ENCODE measurements around the gene GPR84.

GPR84 gene

DNA sequence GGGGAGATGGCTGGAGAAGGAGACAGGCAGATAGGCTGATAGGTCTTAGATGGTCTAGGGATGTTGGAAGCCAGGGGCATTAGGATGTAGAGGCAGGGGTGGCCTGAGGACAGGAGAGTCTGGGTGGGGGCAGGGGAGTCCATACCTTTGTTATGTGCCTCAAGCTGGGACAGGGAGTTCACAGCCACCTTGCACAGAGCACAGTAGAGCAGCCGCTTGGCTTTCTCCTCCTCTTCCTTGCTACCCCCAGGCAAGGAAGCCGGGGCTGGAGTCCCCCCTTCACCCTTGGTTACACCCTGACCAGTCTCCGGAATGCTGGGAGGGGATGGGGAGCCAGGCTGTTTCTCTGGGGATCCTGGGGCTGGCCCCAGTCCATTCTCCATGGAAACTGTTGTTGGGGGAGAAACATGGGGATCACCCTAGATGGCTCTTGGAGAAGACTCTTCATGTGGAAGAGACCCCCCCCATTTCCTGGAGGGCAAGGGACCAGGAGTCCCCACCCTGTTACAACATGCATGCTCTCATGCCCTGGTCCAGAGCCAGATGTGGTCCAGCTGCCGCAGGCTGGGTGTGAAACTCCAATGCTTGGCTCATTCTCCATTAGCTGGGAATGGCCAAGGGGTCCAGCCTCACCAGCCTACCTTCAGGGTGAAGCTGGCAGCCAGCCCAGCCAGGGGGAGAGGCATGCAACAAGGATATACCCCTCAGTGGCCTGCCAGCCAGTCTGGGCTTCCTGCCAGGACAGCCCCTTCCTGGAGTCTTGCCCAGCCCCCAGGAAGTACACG is 7.2 kb upstream of the GPR84 start:
- no peak overlapping the region for H3K4me3 ChIP-seq (ENCODE audit: low read length)
- no peaks in the 10 kb centered on the region for H3K27me3 ChIP-seq (ENCODE audit: control insufficient read depth, low read length)
- no peak overlapping the region for H3K27ac ChIP-seq (ENCODE audit: low read depth, low read length)
- TF ChIP-seq EZH2phosphoT487 (IDR thresholded peaks at IDR 0.05; ENCODE audit: borderline replicate concordance, low read length) = no peak
- TF ChIP-seq, protein P1, sequence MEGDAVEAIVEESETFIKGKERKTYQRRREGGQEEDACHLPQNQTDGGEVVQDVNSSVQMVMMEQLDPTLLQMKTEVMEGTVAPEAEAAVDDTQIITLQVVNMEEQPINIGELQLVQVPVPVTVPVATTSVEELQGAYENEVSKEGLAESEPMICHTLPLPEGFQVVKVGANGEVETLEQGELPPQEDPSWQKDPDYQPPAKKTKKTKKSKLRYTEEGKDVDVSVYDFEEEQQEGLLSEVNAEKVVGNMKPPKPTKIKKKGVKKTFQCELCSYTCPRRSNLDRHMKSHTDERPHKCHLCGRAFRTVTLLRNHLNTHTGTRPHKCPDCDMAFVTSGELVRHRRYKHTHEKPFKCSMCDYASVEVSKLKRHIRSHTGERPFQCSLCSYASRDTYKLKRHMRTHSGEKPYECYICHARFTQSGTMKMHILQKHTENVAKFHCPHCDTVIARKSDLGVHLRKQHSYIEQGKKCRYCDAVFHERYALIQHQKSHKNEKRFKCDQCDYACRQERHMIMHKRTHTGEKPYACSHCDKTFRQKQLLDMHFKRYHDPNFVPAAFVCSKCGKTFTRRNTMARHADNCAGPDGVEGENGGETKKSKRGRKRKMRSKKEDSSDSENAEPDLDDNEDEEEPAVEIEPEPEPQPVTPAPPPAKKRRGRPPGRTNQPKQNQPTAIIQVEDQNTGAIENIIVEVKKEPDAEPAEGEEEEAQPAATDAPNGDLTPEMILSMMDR (IDR thresholded peaks at IDR 0.05; ENCODE audit: low read depth, low read length, poor library complexity, severe bottlenecking) = no peak
- H3K9me2 ChIP-seq (replicated peaks; ENCODE audit: control insufficient read depth, low read length) = no peaks in the 10 kb centered on the region
- H3F3A ChIP-seq (ENCODE audit: control insufficient read depth, insufficient read depth) = peaks cover 3% of the 10 kb centered on the region; the same call in 1 of the 2 replicates
- H3K36me3 ChIP-seq (ENCODE audit: control insufficient read depth, low read length) = no peaks in the 10 kb centered on the region
- peaks cover 27% of the 10 kb centered on the region for H3K4me1 ChIP-seq (ENCODE audit: control insufficient read depth, low read length)
- H4K20me1 ChIP-seq (ENCODE audit: control insufficient read depth, insufficient read depth, low read depth, low read length) = no peaks in the 10 kb centered on the region
- H3K4me2 ChIP-seq (ENCODE audit: low read length) = peak overlapping the region; percentile 4
- H3K79me2 ChIP-seq (ENCODE audit: control insufficient read depth, low read length) = no peaks in the 10 kb centered on the region
- no peaks in the 10 kb centered on the region for H3K9me3 ChIP-seq (ENCODE audit: control insufficient read depth, insufficient read depth, low read length)

DNA sequence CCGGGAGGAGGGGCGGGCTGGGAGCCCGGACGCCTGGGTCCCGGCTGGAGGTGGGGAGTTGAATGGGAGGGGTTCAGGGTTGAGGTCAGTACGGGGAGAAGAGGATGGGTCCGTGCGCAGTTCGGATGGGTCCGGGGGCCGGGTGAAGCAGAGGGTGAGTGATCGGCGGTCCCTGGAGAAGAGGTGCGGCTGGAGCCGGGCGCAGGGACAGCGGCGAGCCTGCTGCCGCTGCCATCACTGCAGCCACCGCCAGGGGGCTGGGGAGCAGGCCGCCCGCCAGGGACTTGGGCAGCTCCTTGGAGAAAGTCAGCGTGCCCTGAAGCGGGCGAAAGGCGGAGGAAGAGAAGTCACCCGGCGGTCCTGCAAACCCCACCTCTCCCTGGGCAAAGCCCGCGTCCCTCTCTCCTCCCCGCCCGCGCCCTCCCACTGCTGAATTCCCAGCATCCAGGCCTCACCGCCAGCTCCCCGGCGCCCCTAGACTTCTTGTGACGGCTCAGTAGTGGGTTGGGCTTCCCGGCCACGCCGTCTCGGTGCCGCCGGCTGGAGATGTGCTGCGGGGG is 6.0 kb upstream of the GPR84 start:
- H4K20me1 ChIP-seq (ENCODE audit: control insufficient read depth, insufficient read depth, low read depth, low read length) = no peaks in the 10 kb centered on the region
- H3K4me3 ChIP-seq (ENCODE audit: low read length) = no peak overlapping the region
- H3K27me3 ChIP-seq (ENCODE audit: control insufficient read depth, low read length) = no peaks in the 10 kb centered on the region
- no peaks in the 10 kb centered on the region for H3K9me2 ChIP-seq (replicated peaks; ENCODE audit: control insufficient read depth, low read length)
- H3K4me2 ChIP-seq (ENCODE audit: low read length) = no peak overlapping the region
- H3K79me2 ChIP-seq (ENCODE audit: control insufficient read depth, low read length) = no peaks in the 10 kb centered on the region
- peaks cover 27% of the 10 kb centered on the region for H3K4me1 ChIP-seq (ENCODE audit: control insufficient read depth, low read length)
- H3K27ac ChIP-seq (ENCODE audit: low read depth, low read length) = no peak overlapping the region
- no peak for TF ChIP-seq EZH2phosphoT487 (IDR thresholded peaks at IDR 0.05; ENCODE audit: borderline replicate concordance, low read length)
- TF ChIP-seq, protein P1 (IDR thresholded peaks at IDR 0.05; ENCODE audit: low read depth, low read length, poor library complexity, severe bottlenecking) = no peak
- no peaks in the 10 kb centered on the region for H3K9me3 ChIP-seq (ENCODE audit: control insufficient read depth, insufficient read depth, low read length)
- H3K36me3 ChIP-seq (ENCODE audit: control insufficient read depth, low read length) = no peaks in the 10 kb centered on the region
- H3F3A ChIP-seq (ENCODE audit: control insufficient read depth, insufficient read depth) = peaks cover 3% of the 10 kb centered on the region; the same call in 1 of the 2 replicates

DNA sequence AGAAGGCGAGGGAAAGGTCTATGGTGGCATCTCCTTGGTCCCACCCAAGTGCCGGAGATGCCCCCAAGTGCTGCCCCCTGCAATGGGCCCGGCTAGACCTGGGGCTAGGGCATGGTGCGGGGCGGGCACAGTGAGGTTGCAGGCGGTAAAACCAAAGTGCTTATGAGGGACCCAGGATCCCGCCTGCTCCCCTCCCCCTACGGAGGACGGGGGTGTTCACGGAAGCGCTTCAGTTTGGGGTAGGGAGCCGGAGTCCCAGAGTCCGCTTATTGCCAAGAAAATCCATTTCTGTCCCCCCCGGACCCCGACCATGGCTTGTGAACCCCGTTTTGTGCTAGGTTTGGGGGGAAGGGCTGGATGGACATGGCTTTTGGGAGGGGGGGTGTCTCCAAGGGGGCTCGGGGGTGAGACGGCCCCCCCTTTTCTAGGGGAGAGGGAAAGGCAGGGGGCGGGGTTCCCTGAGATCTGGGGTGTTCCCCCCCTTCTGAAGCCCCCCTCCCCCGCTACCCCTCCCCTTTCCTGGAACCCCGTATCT is 5.4 kb upstream of the GPR84 start:
- Histone ChIP-seq H3K4me3 (ENCODE audit: low read length) (no peak overlapping the region), H3K79me2 (ENCODE audit: control insufficient read depth, low read length) (no peaks in the 10 kb centered on the region), H3K36me3 (ENCODE audit: control insufficient read depth, low read length) (no peaks in the 10 kb centered on the region), H3K9me2 (replicated peaks; ENCODE audit: control insufficient read depth, low read length) (no peaks in the 10 kb centered on the region), H3K27ac (ENCODE audit: low read depth, low read length) (no peak overlapping the region), H3K9me3 (ENCODE audit: control insufficient read depth, insufficient read depth, low read length) (no peaks in the 10 kb centered on the region), H3K4me1 (ENCODE audit: control insufficient read depth, low read length) (peaks cover 27% of the 10 kb centered on the region), H4K20me1 (ENCODE audit: control insufficient read depth, insufficient read depth, low read depth, low read length) (no peaks in the 10 kb centered on the region), H3K4me2 (ENCODE audit: low read length) (no peak overlapping the region), H3K27me3 (ENCODE audit: control insufficient read depth, low read length) (no peaks in the 10 kb centered on the region), H3F3A (ENCODE audit: control insufficient read depth, insufficient read depth) (peaks cover 3% of the 10 kb centered on the region; the same call in 1 of the 2 replicates)
- no peak for TF ChIP-seq EZH2phosphoT487 (IDR thresholded peaks at IDR 0.05; ENCODE audit: borderline replicate concordance, low read length)
- TF ChIP-seq, protein P1 (IDR thresholded peaks at IDR 0.05; ENCODE audit: low read depth, low read length, poor library complexity, severe bottlenecking) = no peak

All from DOHH2 (cell line).